Measurements from ENCODE around the gene TEX52. TPM values are rescaled to one million over a fixed set of nuclear protein-coding genes. Genes with fewer than 3 reads are reported as not detected.

Gene TEX52
- polyA plus RNA-seq, 3 donors, result not detected

GRCh38 chr12:2826036-2826435 lies 30.8 kb downstream of the TEX52 start:
- Mint-ChIP-seq H3K36me3 (peaks cover 89 to 98% of the 10 kb centered on the region in 2 donors), H3K4me3 (no peak overlapping the region), H3K9me3 (no peaks in the 10 kb centered on the region), H3K27me3 (ENCODE audit: low read depth in 3 of 3) (no peaks in the 10 kb centered on the region), H3K27ac (no peak overlapping the region), H3K4me1 (no peaks in the 10 kb centered on the region)
- TF ChIP-seq, protein P1, sequence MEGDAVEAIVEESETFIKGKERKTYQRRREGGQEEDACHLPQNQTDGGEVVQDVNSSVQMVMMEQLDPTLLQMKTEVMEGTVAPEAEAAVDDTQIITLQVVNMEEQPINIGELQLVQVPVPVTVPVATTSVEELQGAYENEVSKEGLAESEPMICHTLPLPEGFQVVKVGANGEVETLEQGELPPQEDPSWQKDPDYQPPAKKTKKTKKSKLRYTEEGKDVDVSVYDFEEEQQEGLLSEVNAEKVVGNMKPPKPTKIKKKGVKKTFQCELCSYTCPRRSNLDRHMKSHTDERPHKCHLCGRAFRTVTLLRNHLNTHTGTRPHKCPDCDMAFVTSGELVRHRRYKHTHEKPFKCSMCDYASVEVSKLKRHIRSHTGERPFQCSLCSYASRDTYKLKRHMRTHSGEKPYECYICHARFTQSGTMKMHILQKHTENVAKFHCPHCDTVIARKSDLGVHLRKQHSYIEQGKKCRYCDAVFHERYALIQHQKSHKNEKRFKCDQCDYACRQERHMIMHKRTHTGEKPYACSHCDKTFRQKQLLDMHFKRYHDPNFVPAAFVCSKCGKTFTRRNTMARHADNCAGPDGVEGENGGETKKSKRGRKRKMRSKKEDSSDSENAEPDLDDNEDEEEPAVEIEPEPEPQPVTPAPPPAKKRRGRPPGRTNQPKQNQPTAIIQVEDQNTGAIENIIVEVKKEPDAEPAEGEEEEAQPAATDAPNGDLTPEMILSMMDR (IDR thresholded peaks at IDR 0.05), result no peak
- WGBS (ENCODE audit: insufficient coverage), result no CpG with 5 or more reads among the region's 3 CpGs
- Histone ChIP-seq H3K27me3 (ENCODE audit: control insufficient read depth in 2 of 2, insufficient read depth in 2 of 2, low read length in 2 of 2) (no peaks in the 10 kb centered on the region), H3K4me3 (replicated peaks in 1 of 3; ENCODE audit: low read depth in 2 of 3, low read length in 3 of 3) (no peak overlapping the region), H3K79me2 (ENCODE audit: insufficient read depth, low read length) (no peaks in the 10 kb centered on the region), H2AFZ (ENCODE audit: insufficient read depth, low read depth, low read length, poor library complexity, severe bottlenecking) (no peak overlapping the region), H4K20me1 (ENCODE audit: insufficient read depth, low read length) (no peaks in the 10 kb centered on the region), H3K27ac (ENCODE audit: low read depth in 1 of 2, low read length in 2 of 2) (no peak overlapping the region), H3K4me2 (replicated peaks; ENCODE audit: extremely low read depth, low read length, poor library complexity, severe bottlenecking) (no peak overlapping the region), H3K36me3 (replicated peaks in 1 of 2; ENCODE audit: control insufficient read depth in 1 of 2, insufficient read depth in 2 of 2, low read length in 2 of 2) (peaks cover 78 to 99% of the 10 kb centered on the region in 2 donors), H3K4me1 (ENCODE audit: control insufficient read depth in 1 of 2, insufficient read depth in 2 of 2, low read length in 2 of 2) (no peaks in the 10 kb centered on the region), H3K9me3 (replicated peaks in 1 of 2; ENCODE audit: control insufficient read depth in 1 of 2, insufficient read depth in 1 of 2, low read length in 2 of 2) (no peaks in the 10 kb centered on the region), H3K9ac (ENCODE audit: insufficient read depth, low read length, poor library complexity, severe bottlenecking) (no peak overlapping the region)
- intact Hi-C loops (cut with micrococcal nuclease), result no loop called here
- no peak for DNase-seq

DNA sequence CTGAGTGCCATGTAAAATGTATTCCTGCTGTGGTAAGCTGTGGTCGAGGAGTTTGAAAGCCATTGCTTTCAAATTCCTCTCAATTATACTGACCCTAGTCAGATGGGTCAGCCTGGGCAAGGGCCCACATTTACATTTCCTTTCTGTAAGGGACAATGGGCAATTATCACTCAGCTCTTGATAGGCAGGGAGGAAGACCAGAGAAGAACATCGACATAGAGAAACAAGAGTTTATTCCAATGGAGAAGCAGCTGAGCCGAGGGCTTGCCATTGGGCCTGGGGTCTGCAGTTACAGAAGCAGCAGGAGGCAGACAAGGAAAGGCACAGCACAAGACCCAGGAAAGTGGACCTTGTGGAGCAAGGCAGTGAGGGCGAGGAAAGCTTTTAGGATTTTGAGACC lies 31.7 kb downstream of the TEX52 start:
- Histone ChIP-seq H3K27me3 (ENCODE audit: control insufficient read depth in 2 of 2, insufficient read depth in 2 of 2, low read length in 2 of 2) (no peaks in the 10 kb centered on the region), H3K4me2 (replicated peaks; ENCODE audit: extremely low read depth, low read length, poor library complexity, severe bottlenecking) (no peak overlapping the region), H3K9ac (ENCODE audit: insufficient read depth, low read length, poor library complexity, severe bottlenecking) (no peak overlapping the region), H3K36me3 (replicated peaks in 1 of 2; ENCODE audit: control insufficient read depth in 1 of 2, insufficient read depth in 2 of 2, low read length in 2 of 2) (peaks cover 84 to 97% of the 10 kb centered on the region in 2 donors), H3K4me3 (replicated peaks in 1 of 3; ENCODE audit: low read depth in 2 of 3, low read length in 3 of 3) (no peak overlapping the region), H4K20me1 (ENCODE audit: insufficient read depth, low read length) (no peaks in the 10 kb centered on the region), H3K27ac (ENCODE audit: low read depth in 1 of 2, low read length in 2 of 2) (no peak overlapping the region), H3K79me2 (ENCODE audit: insufficient read depth, low read length) (no peaks in the 10 kb centered on the region), H3K9me3 (replicated peaks in 1 of 2; ENCODE audit: control insufficient read depth in 1 of 2, insufficient read depth in 1 of 2, low read length in 2 of 2) (no peaks in the 10 kb centered on the region), H2AFZ (ENCODE audit: insufficient read depth, low read depth, low read length, poor library complexity, severe bottlenecking) (no peak overlapping the region), H3K4me1 (ENCODE audit: control insufficient read depth in 1 of 2, insufficient read depth in 2 of 2, low read length in 2 of 2) (no peaks in the 10 kb centered on the region)
- Mint-ChIP-seq H3K36me3 (peaks cover 88 to 97% of the 10 kb centered on the region in 2 donors), H3K9me3 (no peaks in the 10 kb centered on the region), H3K4me1 (no peaks in the 10 kb centered on the region), H3K27ac (no peak overlapping the region), H3K27me3 (ENCODE audit: low read depth in 3 of 3) (no peaks in the 10 kb centered on the region), H3K4me3 (no peak overlapping the region)
- TF ChIP-seq, protein P1 (IDR thresholded peaks at IDR 0.05), result no peak
- intact Hi-C loops (cut with micrococcal nuclease), result no loop called here
- 100% methylated on average over 3 of the region's 4 CpGs for WGBS (ENCODE audit: insufficient coverage)
- no peak for DNase-seq
